HL-60/S4 (cell line): ENCODE measurements around the gene ATP8B1.

Source experiments
- in situ Hi-C: fragments of 300-500 bp; cut with MboI; formaldehyde crosslinking; loops from 2 replicates; pipeline ENCODE4 v1.14.3; 2022; ENCODE audit warnings: low sequenced_read_pairs

Gene ATP8B1

GRCh38 chr18:57794951-57795728, 8.0 kb downstream of the ATP8B1 start:
- in situ Hi-C loops, result no loop called here

GRCh38 chr18:57793302-57793986, 9.7 kb downstream of the ATP8B1 start:
- in situ Hi-C loops, result no loop called here

GRCh38 chr18:57792631-57793301, 10.3 kb downstream of the ATP8B1 start:
- in situ Hi-C loops, result no loop called here

- in situ Hi-C loops, result no loop called here
These were observed 11.2 kb downstream of the ATP8B1 start for GRCh38 chr18:57791911-57792310.

GRCh38 chr18:57791192-57791591, 11.9 kb downstream of the ATP8B1 start:
- in situ Hi-C loops, result no loop called here

GRCh38 chr18:57790316-57790715, 12.8 kb downstream of the ATP8B1 start:
- in situ Hi-C loops, result no loop called here

- in situ Hi-C loops, result no loop called here
These were observed 13.4 kb downstream of the ATP8B1 start for GRCh38 chr18:57789759-57790158.

- in situ Hi-C loops, result no loop called here
These were observed 14.0 kb downstream of the ATP8B1 start for GRCh38 chr18:57789090-57789489.

DNA sequence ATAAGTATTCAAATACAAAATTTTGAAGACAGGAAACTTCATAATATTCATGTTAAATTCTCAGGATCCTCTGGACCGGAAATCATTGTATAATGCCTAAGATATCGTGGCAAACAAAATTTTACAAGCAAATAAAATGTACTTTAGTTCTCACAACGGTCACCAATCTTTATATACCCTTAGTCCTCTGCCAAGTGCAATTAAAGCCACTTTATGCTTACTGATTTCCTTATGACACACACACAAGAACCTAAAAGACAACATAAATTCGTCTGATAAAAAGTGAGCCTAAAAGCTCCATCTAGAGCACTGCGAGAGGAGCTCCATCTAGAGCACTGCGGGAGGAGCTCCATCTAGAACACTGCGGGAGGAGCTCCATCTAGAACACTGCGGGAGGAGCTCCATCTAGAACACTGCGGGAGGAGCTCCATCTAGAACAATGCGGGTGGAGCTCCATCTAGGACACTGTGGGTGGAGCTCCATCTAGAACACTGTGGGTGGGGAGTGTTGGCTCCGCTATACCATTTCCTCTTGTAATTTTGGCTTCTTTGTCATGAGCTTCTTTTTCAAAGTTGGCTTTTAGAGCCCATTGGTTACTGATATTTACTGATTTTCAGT, 15.9 kb downstream of the ATP8B1 start:
- in situ Hi-C loops, result no loop called here

GRCh38 chr18:57785751-57786437, 17.2 kb downstream of the ATP8B1 start:
- in situ Hi-C loops, result no loop called here

DNA sequence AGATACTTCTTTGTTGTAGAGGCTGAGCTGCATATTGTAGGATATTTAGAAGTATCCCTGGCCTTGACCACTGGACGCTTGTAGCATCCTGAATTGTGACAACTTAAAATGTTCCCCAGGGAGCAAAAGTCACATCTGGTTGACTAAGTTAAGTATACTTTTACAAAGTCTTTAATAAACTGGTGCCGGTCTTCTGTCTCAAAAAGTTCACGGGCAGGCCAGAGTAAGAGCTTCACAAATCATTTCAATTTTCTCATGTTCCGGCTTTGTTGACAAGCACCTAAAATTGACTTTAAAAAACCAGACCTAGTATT, 18.4 kb downstream of the ATP8B1 start:
- in situ Hi-C loops, result no loop called here

DNA sequence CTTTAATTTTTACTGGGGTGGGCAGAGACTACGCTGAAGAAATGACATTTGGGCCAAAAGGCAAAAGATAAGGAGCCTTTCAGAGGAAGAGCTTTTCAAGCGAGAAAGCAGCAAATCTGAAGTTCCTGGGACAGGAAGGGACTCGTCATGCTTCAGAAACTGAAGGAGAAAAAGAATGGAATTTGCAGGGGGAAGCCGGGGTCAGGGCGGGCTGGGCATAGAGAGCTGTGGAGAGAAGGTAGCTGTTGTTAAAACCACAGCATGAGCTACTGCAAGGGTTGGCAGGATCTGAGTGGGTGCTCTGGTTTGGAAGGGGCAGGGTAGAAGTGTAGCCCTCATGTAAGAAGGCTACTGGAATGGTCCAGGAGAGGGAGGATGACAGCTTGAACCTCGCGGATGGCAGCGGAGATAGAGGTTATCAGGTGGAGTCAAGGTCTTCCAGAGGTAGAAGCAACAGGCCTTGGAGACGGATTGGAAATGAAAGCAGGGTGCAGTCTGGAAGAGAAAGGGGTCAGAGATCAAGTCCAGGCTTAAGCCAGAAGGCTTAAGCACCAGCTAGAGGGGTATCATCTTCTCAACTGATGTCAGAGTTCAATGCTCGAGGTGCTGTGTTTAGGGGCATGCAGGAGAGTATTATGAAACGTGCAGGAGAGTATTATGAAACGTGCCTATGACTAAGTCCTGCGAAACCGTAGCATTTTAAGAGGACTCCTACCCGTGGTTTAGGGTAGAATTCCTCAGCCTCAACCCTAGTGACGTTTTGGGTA, 18.9 kb downstream of the ATP8B1 start:
- in situ Hi-C loops, result no loop called here

GRCh38 chr18:57782049-57782448, 21.1 kb downstream of the ATP8B1 start:
- in situ Hi-C loops, result no loop called here

DNA sequence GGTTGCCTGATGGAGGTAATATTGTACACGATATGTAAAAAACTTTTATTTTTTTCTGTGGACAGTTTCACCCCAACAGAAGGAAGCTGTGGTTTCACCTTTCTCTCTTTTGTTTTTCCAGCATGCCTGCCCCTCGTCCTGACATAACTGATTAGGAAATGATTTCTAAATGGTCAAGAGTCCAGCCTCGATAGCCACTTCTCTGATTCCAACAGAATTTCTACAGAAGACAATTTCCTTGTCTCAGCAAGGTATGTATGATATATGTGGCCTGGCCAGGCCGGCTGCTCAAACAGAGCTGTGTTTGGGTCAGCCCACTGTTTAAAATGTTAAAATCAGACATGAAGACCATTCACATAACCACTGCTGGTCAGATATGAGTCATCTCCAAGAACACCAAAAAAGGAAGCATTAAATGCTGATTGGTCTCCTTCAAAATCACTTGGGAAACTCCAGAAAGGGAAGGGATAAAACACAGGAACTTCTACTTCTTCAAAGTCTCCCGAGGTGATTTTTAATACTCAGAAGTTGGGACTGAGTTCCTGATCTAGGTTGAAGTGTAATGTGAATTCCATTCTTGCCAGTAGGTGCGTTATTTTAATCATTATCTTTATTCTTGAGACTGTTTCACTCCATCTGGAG, 22.3 kb downstream of the ATP8B1 start:
- in situ Hi-C loops, result no loop called here

DNA sequence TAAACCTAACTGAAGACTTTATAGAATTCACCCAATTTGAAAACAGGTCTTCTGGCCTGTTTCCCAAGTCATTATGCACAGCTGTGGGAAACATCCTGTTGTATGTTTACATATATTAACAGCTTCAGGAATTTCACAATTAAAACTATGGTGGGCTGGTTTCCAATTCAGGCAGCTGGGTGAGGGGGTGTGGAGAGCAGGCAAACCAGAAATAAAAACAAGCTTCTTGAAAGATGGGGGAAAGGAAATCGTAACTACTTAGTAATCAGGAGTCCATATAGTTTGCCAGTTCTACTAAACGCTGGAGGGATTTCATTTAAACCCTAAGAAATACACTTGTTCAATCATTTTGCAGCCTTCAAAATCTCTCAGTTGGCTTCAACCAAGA, 22.8 kb downstream of the ATP8B1 start:
- in situ Hi-C loops, result no loop called here

DNA sequence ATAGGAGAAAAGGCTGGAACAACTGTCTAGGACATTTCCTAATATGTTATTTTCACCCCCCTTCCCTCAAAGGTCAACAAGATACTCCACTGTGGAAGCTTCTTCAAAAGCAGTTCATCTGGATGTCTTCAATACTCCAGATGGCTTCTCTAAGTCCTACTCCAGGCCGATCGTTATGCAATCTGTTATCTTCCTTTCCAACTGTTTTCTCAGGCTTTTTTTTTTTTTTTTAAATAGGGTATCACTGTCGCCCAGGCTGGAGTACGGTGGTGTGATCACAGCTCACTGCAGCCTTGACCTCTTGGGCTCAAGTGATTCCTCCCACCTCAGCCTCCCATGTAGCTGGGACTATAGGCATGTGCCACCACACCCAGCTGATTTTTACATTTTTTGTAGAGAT, 26.3 kb downstream of the ATP8B1 start:
- in situ Hi-C loops, result no loop called here

DNA sequence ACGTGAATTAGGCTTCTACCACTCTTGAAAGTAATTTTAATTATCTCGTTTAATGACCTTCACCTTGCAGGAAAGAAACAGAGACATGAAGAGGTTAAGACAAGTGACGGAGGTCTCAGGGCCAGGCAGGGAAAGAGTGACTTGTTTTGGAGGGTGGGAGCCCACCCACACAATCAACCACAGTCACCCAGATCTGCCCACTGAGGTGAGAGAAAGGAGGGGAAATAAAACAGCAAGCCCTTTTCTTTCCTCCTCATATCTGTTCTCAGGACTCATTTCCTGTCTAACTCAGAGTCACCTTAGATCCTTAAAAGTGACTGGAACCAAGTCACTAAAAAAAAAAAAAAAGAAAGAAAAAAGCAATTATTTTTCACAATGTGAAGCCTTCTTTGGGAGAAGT, 26.8 kb downstream of the ATP8B1 start:
- in situ Hi-C loops, result no loop called here

DNA sequence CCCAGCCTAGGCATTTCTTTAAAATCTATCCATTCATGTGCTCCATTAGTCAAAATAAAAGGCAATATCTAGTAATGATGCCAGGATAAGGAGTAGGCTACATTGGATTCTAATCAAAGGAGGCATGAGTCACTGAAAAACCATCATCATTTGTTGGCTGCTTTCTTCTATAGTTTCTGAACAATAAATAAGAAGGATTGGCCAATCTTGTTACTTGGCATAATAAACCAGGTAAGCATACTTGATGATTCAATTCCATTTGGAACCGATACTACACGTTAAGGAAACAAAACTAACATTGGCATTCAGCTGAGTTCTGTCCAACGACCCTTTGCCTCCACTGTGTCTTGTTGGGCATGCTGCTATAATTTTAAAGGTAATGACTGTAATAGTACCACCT, 27.2 kb downstream of the ATP8B1 start:
- in situ Hi-C loops, result no loop called here

DNA sequence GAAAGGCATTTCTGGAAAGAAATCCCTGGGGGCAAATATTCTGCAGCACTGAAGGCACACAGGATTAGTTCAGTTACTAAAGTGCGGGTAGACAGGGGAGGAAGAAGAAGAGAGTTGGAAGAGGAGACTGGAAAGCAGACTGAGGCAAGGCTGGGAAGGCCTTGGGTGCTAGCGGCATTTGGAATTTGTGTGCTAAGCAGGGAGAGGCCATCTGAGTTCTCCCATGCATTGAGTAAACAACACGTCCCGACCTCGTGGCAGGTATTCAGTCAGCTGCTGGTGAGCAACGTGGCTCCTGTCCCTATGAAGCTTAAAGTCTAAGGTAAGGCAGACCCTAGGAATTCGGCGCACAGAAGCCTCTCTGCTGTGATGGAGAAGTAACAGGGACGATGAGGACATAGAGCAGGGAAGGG, 30.7 kb downstream of the ATP8B1 start:
- in situ Hi-C loops, result no loop called here

DNA sequence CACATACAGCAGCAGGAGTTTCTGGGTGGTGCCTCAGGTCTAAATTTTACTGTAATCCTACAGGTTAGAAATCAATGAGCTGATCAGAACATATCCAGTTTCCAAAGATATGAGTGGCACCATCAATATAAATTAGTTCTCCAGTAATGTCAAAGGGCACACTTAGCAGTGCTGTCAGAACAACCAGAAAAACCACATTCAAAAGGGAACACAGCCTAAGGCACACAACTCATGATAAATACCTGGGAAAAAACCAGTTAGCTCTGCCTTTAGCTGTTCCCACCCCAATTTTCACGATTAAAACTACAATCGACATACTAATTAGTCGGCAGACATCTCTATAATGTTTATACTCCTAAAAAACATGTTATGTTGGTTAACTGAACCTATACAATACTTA, 31.5 kb downstream of the ATP8B1 start:
- in situ Hi-C loops, result no loop called here
